ENCODE measurements around the gene LONP1. TPM values are rescaled to one million over a fixed set of nuclear protein-coding genes. Genes with fewer than 3 reads are reported as not detected.

LONP1 gene
- total and polyA plus RNA-seq, 2 of the 8 experiments (the other 6 are each of a cell fraction or from before 2014, with no cell fraction given) = 98.1 to 117 TPM

DNA sequence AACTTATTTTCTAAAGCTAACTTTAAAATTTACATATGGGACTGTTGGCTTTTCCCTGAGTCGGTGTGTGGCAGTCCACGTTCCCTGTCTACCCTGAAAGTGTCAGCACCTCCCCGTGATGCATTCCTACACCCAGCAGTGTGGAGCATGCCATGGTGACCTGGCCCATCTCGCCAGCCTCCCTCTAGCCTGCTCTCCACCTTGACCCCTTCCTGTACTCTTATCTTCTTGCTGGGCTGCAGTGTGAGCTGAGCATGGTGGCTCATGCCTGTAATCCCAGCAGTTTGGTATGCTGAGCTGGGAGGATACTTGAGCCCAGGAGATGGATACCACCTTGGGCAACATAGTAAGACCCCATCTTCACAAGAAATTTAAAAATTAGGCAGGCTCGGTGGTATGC lies 65.0 kb downstream of the LONP1 start:
- Histone ChIP-seq H2AK5ac (ENCODE audit: low read depth, low read length) (no peak overlapping the region), H3K23me2 (ENCODE audit: low read depth, low read length) (no peaks in the 10 kb centered on the region), H2AFZ (ENCODE audit: low read length) (no peak overlapping the region), H4K8ac (ENCODE audit: extremely low read depth, insufficient read depth, low read length) (no peak overlapping the region), H3K9ac (replicated peaks in 1 of 4; ENCODE audit: extremely low read depth in 1 of 4, low read depth in 3 of 4, low read length in 3 of 4) (no peak overlapping the region), H2BK120ac (replicated peaks; ENCODE audit: low read depth, low read length) (no peak overlapping the region), H3K4me1 (replicated peaks in 1 of 4; ENCODE audit: control insufficient read depth in 3 of 4, insufficient read depth in 4 of 4, low read length in 3 of 4) (no peaks in the 10 kb centered on the region), H3K56ac (replicated peaks; ENCODE audit: insufficient read length, low read depth, low read length) (no peak overlapping the region), H3K9me3 (ENCODE audit: insufficient read depth in 2 of 2, low read depth in 1 of 2, low read length in 1 of 2) (no peaks in the 10 kb centered on the region), H3K27me3 (replicated peaks in 1 of 4; ENCODE audit: control insufficient read depth in 3 of 4, extremely low read depth in 1 of 4, insufficient read depth in 3 of 4, low read length in 3 of 4) (no peaks in the 10 kb centered on the region), H2BK12ac (ENCODE audit: low read depth, low read length) (no peak overlapping the region), H2BK5ac (ENCODE audit: low read depth, low read length) (no peak overlapping the region; the same call in 1 of the 2 replicates), H3K79me2 (ENCODE audit: control insufficient read depth in 1 of 2, insufficient read depth in 2 of 2, low read length in 2 of 2) (no peaks in the 10 kb centered on the region), H3K79me1 (ENCODE audit: low read depth, low read length) (no peaks in the 10 kb centered on the region; the same call in 1 of the 2 replicates), H3K4me2 (ENCODE audit: insufficient read depth in 1 of 2, low read depth in 2 of 2, low read length in 2 of 2) (no peak overlapping the region), H3K27ac (ENCODE audit: low read depth, low read length) (no peak overlapping the region), H2BK20ac (ENCODE audit: low read length) (no peak overlapping the region), H4K91ac (replicated peaks; ENCODE audit: insufficient read length, low read length) (no peak overlapping the region), H4K20me1 (replicated peaks in 1 of 2; ENCODE audit: control insufficient read depth in 1 of 2, insufficient read depth in 2 of 2, low read length in 2 of 2) (peaks cover 0 to 6% of the 10 kb centered on the region in 2 experiments), H3K4me3 (ENCODE audit: extremely low read depth in 1 of 4, insufficient read depth in 2 of 4, low read depth in 3 of 4, low read length in 4 of 4) (no peak overlapping the region), H3K18ac (ENCODE audit: extremely low read depth, low read length) (no peak overlapping the region), H2BK15ac (ENCODE audit: low read length) (no peak overlapping the region), H3K14ac (ENCODE audit: insufficient read length) (no peak overlapping the region), H4K5ac (ENCODE audit: insufficient read length, low read depth, low read length) (no peak overlapping the region), H3K36me3 (ENCODE audit: control insufficient read depth in 2 of 4, insufficient read depth in 4 of 4, low read length in 3 of 4) (peaks cover 43 to 87% (median 73%) of the 10 kb centered on the region in 4 experiments), H3K23ac (ENCODE audit: insufficient read length) (no peak overlapping the region), H3K4ac (replicated peaks; ENCODE audit: insufficient read length, low read depth, low read length) (no peak overlapping the region)
- FAIRE-seq (no peak), DNase-seq (ENCODE audit: low read depth in 1 of 2, low spot score in 2 of 2) (no peak)
- ChIA-PET POLR2A (ENCODE audit: partially characterized antibody) (interaction anchor here (1.1 to 1.2 kb wide), 3 partner anchors 13 to 58 kb away, joined by 3 to 4 read pairs (median 3); partner anchors contain the start of gene RPL36), CTCF (ENCODE audit: partially characterized antibody) (interaction anchor here (0.7 to 1.1 kb wide), 3 partner anchors 10 to 59 kb away, joined by 3 to 5 read pairs (median 3); partner anchors contain the start of gene RPL36)
- WGBS, 2 experiments (ENCODE audit: extremely low coverage in 1 of 2, insufficient coverage in 1 of 2, insufficient read length in 1 of 2, insufficient replicate concordance in 2 of 2, low coverage in 1 of 2, low lambda C conversion rate in 2 of 2, missing lambda C conversion rate in 1 of 2) = 89% methylated on average over 5 of the region's 5 CpGs; no CpG with 5 or more reads in 1 of the 2 experiments
- no peak for TF ChIP-seq BRCA1 (IDR thresholded peaks at IDR 0.05; ENCODE audit: low read depth, low read length)
- no peak for TF ChIP-seq GTF2F1 (IDR thresholded peaks at IDR 0.05; ENCODE audit: borderline replicate concordance, low read depth, low read length)
- no peak for TF ChIP-seq SP2 (IDR thresholded peaks at IDR 0.05; ENCODE audit: low read length)

All from H1 (cell line).